Lower leg skin (tissue), 3 donors: Measurements from ENCODE around the gene CLPTM1.

Experiments
- POLR2A ChIP-seq, 2 donors: fragments of 450-650 bp; IDR thresholded peaks; one replicate each; pipeline ENCODE4 v1.6.1; 2016 to 2017; ENCODE audit warnings: antibody characterized with exemption in 2 of 2, mild to moderate bottlenecking in 1 of 2, moderate library complexity in 1 of 2
- TF ChIP-seq, protein P1 (sequence below), 3 donors: fragments of 450-650 bp; IDR thresholded peaks; one replicate each; pipeline ENCODE4 v1.5.1; 2016; ENCODE audit warnings: antibody characterized with exemption in 3 of 3, mild to moderate bottlenecking in 3 of 3, moderate library complexity in 2 of 3

DNA sequence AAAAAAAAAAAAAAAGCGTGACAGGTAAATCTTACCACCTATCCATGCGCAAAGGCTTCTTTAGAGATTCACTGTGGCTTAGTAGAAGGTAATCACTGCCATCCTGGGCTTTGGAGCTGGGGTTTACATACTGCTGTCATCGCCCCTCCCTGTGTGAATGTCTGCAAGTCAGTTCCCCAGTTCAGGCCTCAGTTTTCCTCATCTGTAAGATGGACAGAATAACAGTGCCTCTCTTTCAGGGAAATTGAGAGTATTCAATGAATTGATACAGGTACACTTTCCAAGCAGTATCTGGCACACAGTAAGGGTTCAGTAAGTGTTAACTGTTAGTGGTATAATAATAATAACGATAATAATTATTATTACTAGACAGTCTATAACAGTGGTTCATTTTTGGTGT, 48.3 kb downstream of the CLPTM1 start:
- TF ChIP-seq, protein P1, sequence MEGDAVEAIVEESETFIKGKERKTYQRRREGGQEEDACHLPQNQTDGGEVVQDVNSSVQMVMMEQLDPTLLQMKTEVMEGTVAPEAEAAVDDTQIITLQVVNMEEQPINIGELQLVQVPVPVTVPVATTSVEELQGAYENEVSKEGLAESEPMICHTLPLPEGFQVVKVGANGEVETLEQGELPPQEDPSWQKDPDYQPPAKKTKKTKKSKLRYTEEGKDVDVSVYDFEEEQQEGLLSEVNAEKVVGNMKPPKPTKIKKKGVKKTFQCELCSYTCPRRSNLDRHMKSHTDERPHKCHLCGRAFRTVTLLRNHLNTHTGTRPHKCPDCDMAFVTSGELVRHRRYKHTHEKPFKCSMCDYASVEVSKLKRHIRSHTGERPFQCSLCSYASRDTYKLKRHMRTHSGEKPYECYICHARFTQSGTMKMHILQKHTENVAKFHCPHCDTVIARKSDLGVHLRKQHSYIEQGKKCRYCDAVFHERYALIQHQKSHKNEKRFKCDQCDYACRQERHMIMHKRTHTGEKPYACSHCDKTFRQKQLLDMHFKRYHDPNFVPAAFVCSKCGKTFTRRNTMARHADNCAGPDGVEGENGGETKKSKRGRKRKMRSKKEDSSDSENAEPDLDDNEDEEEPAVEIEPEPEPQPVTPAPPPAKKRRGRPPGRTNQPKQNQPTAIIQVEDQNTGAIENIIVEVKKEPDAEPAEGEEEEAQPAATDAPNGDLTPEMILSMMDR (IDR thresholded peaks at IDR 0.05) = no peak
- TF ChIP-seq POLR2A (IDR thresholded peaks at IDR 0.05) = no peak
